H9 (cell line): Measurements from ENCODE around the gene PRICKLE1. TPM values are rescaled to one million over a fixed set of nuclear protein-coding genes. Genes with fewer than 3 reads are reported as not detected.

Experiments used
- DNase-seq: peaks from one replicate; pipeline ENCODE4 v3.0.0-alpha.2; 2017
- H2AFZ ChIP-seq: one replicate; pipeline ENCODE4 v1.6.1; 2013; ENCODE audit warnings: mild to moderate bottlenecking, low read length, control low read depth, moderate library complexity
- H2AK5ac ChIP-seq: 2 replicates; pipeline ENCODE4 v1.6.1; 2013; ENCODE audit warnings: low read length, control low read depth, mixed read lengths; ENCODE audit not compliant: insufficient read length
- H2BK120ac ChIP-seq: one replicate; pipeline ENCODE4 v1.6.1; 2013; ENCODE audit warnings: low read depth, mild to moderate bottlenecking, low read length, control low read depth, inconsistent platforms; ENCODE audit not compliant: poor library complexity, severe bottlenecking
- H2BK12ac ChIP-seq: 2 replicates; pipeline ENCODE4 v1.6.1; 2013; ENCODE audit warnings: low read length, control low read depth, mixed read lengths, low read depth; ENCODE audit not compliant: insufficient read length
- H2BK15ac ChIP-seq: 2 replicates; pipeline ENCODE4 v1.6.1; 2013; ENCODE audit warnings: low read depth, low read length, control low read depth
- H2BK20ac ChIP-seq: one replicate; pipeline ENCODE4 v1.6.1; 2013; ENCODE audit warnings: low read depth, mild to moderate bottlenecking, low read length, control low read depth, inconsistent platforms; ENCODE audit not compliant: poor library complexity, severe bottlenecking
- H2BK5ac ChIP-seq: 2 replicates; pipeline ENCODE4 v1.6.1; 2013; ENCODE audit warnings: low read length, control low read depth, mixed read lengths; ENCODE audit not compliant: insufficient read length
- H3K14ac ChIP-seq: 2 replicates; pipeline ENCODE4 v1.6.1; 2013; ENCODE audit warnings: low read length, control low read depth; ENCODE audit not compliant: insufficient read depth
- H3K18ac ChIP-seq: 2 replicates; pipeline ENCODE4 v1.6.1; 2013; ENCODE audit warnings: low read depth, mild to moderate bottlenecking, mixed read lengths, low read length, control low read depth; ENCODE audit not compliant: insufficient read length
- H3K23ac ChIP-seq: 2 replicates; pipeline ENCODE4 v1.6.1; 2013; ENCODE audit warnings: low read length, control low read depth, mixed read lengths, low read depth; ENCODE audit not compliant: insufficient read length
- H3K23me2 ChIP-seq: 2 replicates; pipeline ENCODE4 v1.6.1; 2013; ENCODE audit warnings: low read depth, mild to moderate bottlenecking, mixed read lengths, low read length, control low read depth; ENCODE audit not compliant: insufficient read length, poor library complexity, severe bottlenecking
- H3K27ac ChIP-seq: 2 replicates; pipeline ENCODE4 v1.5.1; 2013; ENCODE audit warnings: low read length, control low read depth, mixed read lengths, low read depth; ENCODE audit not compliant: insufficient read length
- H3K27me3 ChIP-seq: 2 replicates; pipeline ENCODE4 v1.6.1; 2013; ENCODE audit warnings: low read length, control low read depth, inconsistent platforms; ENCODE audit not compliant: insufficient read depth
- H3K4ac ChIP-seq: 2 replicates; pipeline ENCODE4 v1.6.1; 2013; ENCODE audit warnings: low read depth, mild to moderate bottlenecking, control low read depth, inconsistent platforms, low read length, moderate library complexity
- H3K4me1 ChIP-seq: 2 replicates; pipeline ENCODE4 v1.6.1; 2013; ENCODE audit warnings: low read length, control low read depth, inconsistent platforms; ENCODE audit not compliant: insufficient read depth
- H3K4me2 ChIP-seq: 2 replicates; pipeline ENCODE4 v1.6.1; 2013; ENCODE audit warnings: low read length, control low read depth, mixed read lengths; ENCODE audit not compliant: insufficient read length, insufficient read depth
- H3K56ac ChIP-seq: 2 replicates; pipeline ENCODE4 v1.6.1; 2013; ENCODE audit warnings: low read depth, mild to moderate bottlenecking, mixed read lengths, low read length, control low read depth; ENCODE audit not compliant: insufficient read length
- H3K79me1 ChIP-seq: 2 replicates; pipeline ENCODE4 v1.6.1; 2013; ENCODE audit warnings: low read depth, mild to moderate bottlenecking, moderate library complexity, low read length, control low read depth, inconsistent platforms; ENCODE audit not compliant: insufficient read depth, poor library complexity, severe bottlenecking
- H3K79me2 ChIP-seq: 2 replicates; pipeline ENCODE4 v1.6.1; 2013; ENCODE audit warnings: low read length, control low read depth, inconsistent platforms; ENCODE audit not compliant: insufficient read depth
- H3K9ac ChIP-seq: 2 replicates; pipeline ENCODE4 v1.6.1; 2013; ENCODE audit warnings: low read length, control low read depth, mixed read lengths; ENCODE audit not compliant: insufficient read length; ENCODE audit errors: extremely low read depth
- H3K9me3 ChIP-seq: one replicate; pipeline ENCODE4 v1.6.1; 2013; ENCODE audit warnings: low read depth, low read length, inconsistent platforms; ENCODE audit not compliant: control insufficient read depth
- H3T11ph ChIP-seq: one replicate; pipeline ENCODE4 v1.6.1; 2013; ENCODE audit warnings: mild to moderate bottlenecking, low read length, control low read depth, inconsistent platforms
- H4K20me1 ChIP-seq: one replicate; pipeline ENCODE4 v1.6.1; 2013; ENCODE audit not compliant: control insufficient read depth, insufficient read length, insufficient read depth
- H4K5ac ChIP-seq: 2 replicates; pipeline ENCODE4 v1.6.1; 2013; ENCODE audit warnings: low read depth, mild to moderate bottlenecking, mixed read lengths, low read length, control low read depth; ENCODE audit not compliant: insufficient read length
- H4K8ac ChIP-seq: replicated peaks from 2 replicates; pipeline ENCODE4 v1.6.1; 2013; ENCODE audit warnings: low read length, control low read depth, mixed read lengths, low read depth; ENCODE audit not compliant: insufficient read length
- H4K91ac ChIP-seq: 2 replicates; pipeline ENCODE4 v1.6.1; 2013; ENCODE audit warnings: low read depth, mild to moderate bottlenecking, moderate library complexity, mixed read lengths, low read length, control low read depth; ENCODE audit not compliant: insufficient read length
- H3K27ac Mint-ChIP-seq, 3 experiments: 2 replicates in 2 of 3; 3 replicates in 1 of 3; pipeline ENCODE4 v1.8.0; 2020 to 2021; ENCODE audit warnings: mixed read lengths in 3 of 3, mild to moderate bottlenecking in 1 of 3, moderate library complexity in 1 of 3
- H3K27me3 Mint-ChIP-seq: 2 replicates; pipeline ENCODE4 v1.8.0; 2021; ENCODE audit warnings: low read depth, mild to moderate bottlenecking, moderate library complexity, mixed read lengths
- H3K36me3 Mint-ChIP-seq, 3 experiments: 2 replicates in 2 of 3; 3 replicates in 1 of 3; pipeline ENCODE4 v1.8.0; 2020 to 2021; ENCODE audit warnings: low read depth in 3 of 3, mixed read lengths in 3 of 3; ENCODE audit not compliant: insufficient read depth in 1 of 3
- H3K4me1 Mint-ChIP-seq, 2 experiments: 2 replicates each; pipeline ENCODE4 v1.8.0; 2020; ENCODE audit warnings: mixed read lengths in 2 of 2
- H3K4me3 Mint-ChIP-seq, 2 experiments: 2 replicates in 1 of 2; 3 replicates in 1 of 2; pipeline ENCODE4 v1.8.0; 2020 to 2021; ENCODE audit warnings: mild to moderate bottlenecking in 2 of 2, mixed read lengths in 2 of 2, moderate library complexity in 1 of 2
- H3K9me3 Mint-ChIP-seq, 2 experiments: 2 replicates in 1 of 2; 3 replicates in 1 of 2; pipeline ENCODE4 v1.8.0; 2020; ENCODE audit warnings: mild to moderate bottlenecking in 2 of 2, mixed read lengths in 2 of 2, moderate library complexity in 1 of 2
- CTCF ChIP-seq: fragments of 200-600 bp; sonication (generic); conservative IDR thresholded peaks from 3 replicates; pipeline ENCODE4 v1.8.0; 2021; ENCODE audit warnings: antibody characterized with exemption, mild to moderate bottlenecking
- WGBS: extraction: QIAGEN DNeasy Blood & Tissue Kit; methylation state at CpG from one replicate; pipeline ENCODE4 v1.1.7; 2013; ENCODE audit warnings: missing lambda C conversion rate, low lambda C conversion rate, mixed read lengths; ENCODE audit not compliant: insufficient read length; ENCODE audit errors: extremely low coverage; 5-methylcytosine and 5-hydroxymethylcytosine counted together
- total RNA-seq: library from RNA; stranded (reverse); gene quantifications from 2 replicates; pipeline ENCODE4 v1.2.1, GENCODE V29; 2021

Gene PRICKLE1
- total RNA-seq, 1 experiment from 2014 or later, result 20.5 TPM

- Histone ChIP-seq H3K4ac (no peak overlapping the region), H2BK120ac (no peak overlapping the region), H3K9me3 (no peaks in the 10 kb centered on the region), H2BK12ac (no peak overlapping the region), H3K4me1 (no peaks in the 10 kb centered on the region), H3K18ac (no peak overlapping the region), H2BK5ac (no peak overlapping the region), H4K91ac (no peak overlapping the region), H3K27ac (no peak overlapping the region), H3K4me2 (no peak overlapping the region), H3K14ac (no peak overlapping the region), H2AFZ (no peak overlapping the region), H4K5ac (no peak overlapping the region), H4K20me1 (no peaks in the 10 kb centered on the region), H2BK15ac (no peak overlapping the region), H3T11ph (no peak overlapping the region), H3K79me2 (no peaks in the 10 kb centered on the region), H4K8ac (no peak overlapping the region), H2AK5ac (no peak overlapping the region), H2BK20ac (no peak overlapping the region), H3K56ac (no peak overlapping the region), H3K9ac (no peak overlapping the region), H3K23me2 (no peaks in the 10 kb centered on the region), H3K79me1 (no peaks in the 10 kb centered on the region), H3K23ac (no peak overlapping the region), H3K27me3 (no peaks in the 10 kb centered on the region)
- Mint-ChIP-seq H3K9me3 (no peaks in the 10 kb centered on the region), H3K4me1 (0 out of 4 replicates have a peak, but pooled peaks cover 0 to 5% of the 10 kb centered on the region in 2 experiments), H3K36me3 (peaks cover 2 to 12% (median 11%) of the 10 kb centered on the region in 3 experiments; a peak in 3 of 7 replicates), H3K27me3 (no peaks in the 10 kb centered on the region), H3K27ac (peak overlapping the region in 1 of 3 experiments; percentile 70; a peak in 1 of 7 replicates), H3K4me3 (no peak overlapping the region)
- no peak for TF ChIP-seq CTCF
- no CpG with 5 or more reads among the region's 2 CpGs for WGBS
- no peak for DNase-seq
These were observed 180.1 kb downstream of the PRICKLE1 start for GRCh38 chr12:42409471-42409870.
